GM19372 (cell line): ENCODE results near the gene SSR1.

Experiments
- ATAC-seq: cut with Tn5 transposase; IDR thresholded peaks from one replicate; pipeline ENCODE4 v1.9.1; 2021; ENCODE audit warnings: mild to moderate bottlenecking, low read depth, moderate library complexity; ENCODE audit not compliant: unreplicated experiment

SSR1 gene

GRCh38 chr6:7218406-7218988 lies 94.5 kb downstream of the SSR1 start:
- no peak for ATAC-seq
